HG03442 (cell line): ENCODE results near the gene KLF18.
"Not testable (repeated sequence)": the region's sequence is repeated elsewhere in the genome, so short reads cannot be mapped to it uniquely, and the experiment has no call there.

ENCODE experiments used
- ATAC-seq: cut with Tn5 transposase; IDR thresholded peaks from one replicate; pipeline ENCODE4 v1.9.1; 2021; ENCODE audit warnings: mild to moderate bottlenecking, moderate library complexity; ENCODE audit not compliant: unreplicated experiment

The KLF18 gene

DNA sequence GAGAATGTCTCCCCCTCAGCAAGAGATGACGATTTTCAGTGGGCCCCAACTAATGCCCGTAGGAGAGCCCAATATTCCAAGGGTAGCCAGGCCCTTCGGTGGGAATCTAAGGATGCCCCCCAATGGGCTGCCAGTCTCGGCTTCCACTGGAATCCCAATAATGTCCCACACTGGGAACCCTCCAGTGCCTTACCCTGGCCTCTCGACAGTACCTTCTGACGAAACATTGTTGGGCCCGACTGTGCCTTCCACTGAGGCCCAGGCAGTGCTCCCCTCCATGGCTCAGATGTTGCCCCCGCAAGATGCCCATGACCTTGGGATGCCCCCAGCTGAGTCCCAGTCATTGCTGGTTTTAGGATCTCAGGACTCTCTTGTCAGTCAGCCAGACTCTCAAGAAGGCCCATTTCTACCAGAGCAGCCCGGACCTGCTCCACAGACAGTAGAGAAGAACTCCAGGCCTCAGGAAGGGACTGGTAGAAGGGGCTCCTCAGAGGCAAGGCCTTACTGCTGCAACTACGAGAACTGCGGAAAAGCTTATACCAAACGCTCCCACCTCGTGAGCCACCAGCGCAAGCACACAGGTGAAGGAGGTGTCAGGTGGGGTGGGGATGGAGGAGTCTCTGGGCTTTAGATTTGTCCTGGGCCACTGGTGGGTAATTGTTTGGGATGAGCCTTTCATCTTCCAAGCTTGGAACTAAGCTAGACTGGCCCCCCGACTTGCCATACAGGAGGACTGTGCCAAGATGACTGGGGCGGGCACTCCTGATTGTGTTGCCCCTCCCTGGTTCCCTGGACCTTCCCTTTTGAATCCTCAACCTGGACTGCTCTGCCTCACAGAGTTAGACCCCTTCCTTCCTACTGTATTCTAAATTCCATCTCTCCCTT is 11.6 kb downstream of the KLF18 start:
- no peak for ATAC-seq

DNA sequence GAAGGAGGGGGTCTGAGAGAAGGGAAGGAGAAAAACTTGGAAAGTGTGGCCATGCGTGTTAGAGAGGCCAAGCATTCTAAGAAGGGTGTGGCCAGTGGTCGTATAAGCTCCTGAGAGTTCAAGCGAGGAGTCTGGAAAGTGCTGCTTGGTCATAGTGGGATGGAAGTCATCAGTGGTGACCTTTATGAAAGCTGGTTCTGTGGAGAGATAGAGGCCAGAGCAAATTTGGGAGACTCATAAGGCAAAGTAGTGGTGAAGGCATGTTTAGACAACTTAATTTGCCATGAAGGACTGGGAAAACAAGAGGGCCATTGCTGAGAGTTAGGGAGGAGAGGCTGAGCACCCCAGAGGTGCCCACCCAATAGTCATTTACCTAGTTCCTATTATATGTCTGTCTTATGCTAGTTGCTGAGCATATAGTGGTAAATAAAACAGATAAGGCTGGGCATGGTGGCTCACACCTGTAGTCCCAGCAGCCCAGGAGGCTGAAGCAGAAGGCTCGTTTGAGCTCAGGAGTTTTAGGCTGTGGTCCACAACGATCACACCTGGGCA is 21.0 kb downstream of the KLF18 start:
- ATAC-seq: no peak

DNA sequence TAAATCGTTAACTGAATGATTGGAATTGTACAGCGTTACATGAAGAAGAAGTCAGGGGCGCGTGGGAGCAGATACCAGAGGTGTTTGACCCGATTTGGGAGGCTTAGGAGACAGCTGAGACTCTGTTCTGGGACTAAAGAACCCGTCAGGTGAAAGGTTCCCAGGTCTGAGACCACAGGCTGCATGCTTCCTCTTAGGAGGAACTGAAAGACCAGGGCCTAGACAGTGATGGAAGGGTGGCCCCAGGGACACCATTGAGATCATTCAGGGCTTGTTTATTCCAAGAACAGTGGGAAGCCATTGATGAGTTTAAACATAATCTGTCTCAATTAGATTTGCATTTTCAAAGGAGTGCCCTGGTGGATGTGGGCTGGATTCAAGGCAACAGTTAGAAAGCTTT is 21.9 kb downstream of the KLF18 start:
- ATAC-seq: no peak

DNA sequence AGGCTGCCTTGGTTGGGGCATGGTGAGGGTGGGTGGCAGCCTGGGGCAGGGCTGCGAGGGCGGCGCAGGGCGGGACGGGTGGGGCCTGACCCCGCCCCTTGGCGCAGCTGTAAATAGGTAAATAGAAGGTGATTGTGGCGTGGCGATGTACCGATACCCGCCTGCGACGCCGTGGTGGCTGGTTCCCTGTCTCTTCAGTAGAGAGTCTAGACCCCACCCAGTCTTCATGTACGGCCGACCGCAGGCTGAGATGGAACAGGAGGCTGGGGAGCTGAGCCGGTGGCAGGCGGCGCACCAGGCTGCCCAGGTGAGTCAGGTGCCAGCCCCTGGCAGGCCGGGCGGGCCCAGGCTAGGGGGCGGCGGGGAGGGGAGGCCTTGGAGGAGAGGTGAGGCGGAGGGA is 22.7 kb downstream of the KLF18 start, which contains the start of gene KLF17:
KLF17 (plus strand) TSS at position 140 of the 400 bp plus-strand sequence; CDS start at position 227, 87 bp downstream.
- no peak for ATAC-seq

DNA sequence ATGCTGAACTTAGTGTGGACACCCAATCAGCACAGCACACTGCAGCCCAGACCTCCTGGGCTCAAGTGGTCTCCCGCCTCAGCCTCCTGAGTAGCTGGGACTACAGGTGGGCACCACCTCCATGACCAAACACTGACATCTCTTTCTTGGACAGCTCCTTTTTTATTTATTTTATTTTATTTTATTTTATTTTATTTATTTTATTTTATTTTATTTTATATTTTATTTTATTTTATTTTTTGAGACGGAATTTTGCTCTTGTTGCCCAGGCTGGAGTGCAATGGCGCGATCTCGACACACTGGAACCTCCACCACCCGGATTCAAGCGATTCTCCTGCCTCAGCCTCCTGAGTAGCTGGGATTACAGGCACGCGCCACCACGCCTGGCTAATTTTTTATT is 24.2 kb downstream of the KLF18 start:
- ATAC-seq: not testable (repeated sequence)

DNA sequence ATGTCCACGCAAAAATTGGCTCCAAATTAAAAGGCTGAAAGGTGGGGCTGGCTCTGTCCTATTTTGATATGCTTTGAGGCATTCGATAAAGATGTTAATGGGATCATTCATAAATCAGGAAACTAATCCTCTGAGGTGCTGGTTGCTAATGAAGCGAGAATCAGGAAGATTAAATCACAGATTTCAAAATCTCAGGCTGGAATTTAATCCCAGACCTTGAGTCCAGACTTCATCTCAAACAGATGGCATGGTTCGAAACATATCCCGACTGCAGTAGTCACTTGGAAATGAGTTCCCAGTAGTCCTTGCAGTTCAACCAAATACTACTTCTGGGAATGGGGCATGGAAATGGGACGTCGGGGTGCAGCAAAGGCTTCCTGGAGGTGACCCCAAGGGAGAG is 27.3 kb downstream of the KLF18 start:
- ATAC-seq: no peak

DNA sequence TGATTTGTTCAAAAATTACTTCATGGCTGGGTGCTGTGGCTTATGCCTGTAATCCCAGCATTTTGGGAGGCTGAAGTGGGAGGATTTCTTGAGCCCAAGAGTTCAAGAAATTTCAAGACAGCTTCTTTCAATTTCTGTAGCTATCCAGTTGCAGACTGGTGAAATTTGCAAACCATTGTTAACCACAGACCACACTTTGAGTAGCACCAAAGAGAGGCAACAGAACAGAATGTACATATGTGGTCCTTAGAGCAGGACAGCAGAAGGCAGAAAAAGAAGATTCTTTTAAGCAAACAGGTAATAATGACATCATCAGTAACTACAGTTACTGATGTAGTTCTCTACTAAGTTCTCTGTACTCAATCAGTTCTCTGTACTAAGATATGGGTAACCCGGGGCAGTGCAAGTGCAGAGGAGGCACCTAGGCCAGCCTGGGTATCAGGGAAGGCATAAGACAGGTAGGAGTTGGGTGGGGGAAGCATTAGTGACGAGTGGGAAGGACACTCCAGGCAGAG is 28.3 kb downstream of the KLF18 start:
- ATAC-seq: no peak

DNA sequence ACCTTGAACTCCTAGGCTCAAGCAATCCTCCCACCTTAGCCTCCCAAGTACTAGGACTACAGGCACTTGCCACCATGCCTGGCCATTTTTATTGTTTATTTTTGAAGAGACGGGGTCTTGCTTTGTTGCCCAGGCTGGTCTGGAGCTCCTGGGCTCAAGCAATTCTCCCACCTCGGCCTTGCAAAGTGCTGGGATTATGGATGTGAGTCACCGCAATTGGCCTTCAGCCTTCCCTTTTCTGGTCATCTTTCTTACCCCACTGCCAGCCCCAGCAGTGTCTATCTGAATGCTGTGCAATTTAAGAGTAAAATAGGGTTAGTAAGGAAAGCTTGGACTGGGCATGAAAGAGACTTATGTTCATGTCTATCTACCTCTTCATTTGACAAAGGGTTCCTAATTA is 28.9 kb downstream of the KLF18 start:
- ATAC-seq: no peak

DNA sequence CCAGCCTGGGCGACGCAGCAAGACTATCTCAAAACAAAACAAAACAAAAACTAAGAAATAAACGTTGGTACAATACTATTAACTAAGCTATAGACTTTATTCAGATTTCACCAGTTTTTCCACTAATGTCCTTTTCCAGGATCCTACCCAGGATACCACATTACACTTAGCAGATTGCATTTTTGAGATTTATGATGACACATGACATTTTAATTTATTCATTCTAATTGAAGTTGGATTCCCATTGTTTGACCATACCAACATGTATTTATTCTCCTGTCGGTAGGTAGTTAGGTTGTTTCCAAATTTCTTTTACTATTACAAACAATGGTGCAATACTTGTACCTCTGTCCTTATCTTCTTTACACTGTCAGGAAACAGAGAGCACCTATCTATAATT is 29.6 kb downstream of the KLF18 start:
- ATAC-seq: no peak

DNA sequence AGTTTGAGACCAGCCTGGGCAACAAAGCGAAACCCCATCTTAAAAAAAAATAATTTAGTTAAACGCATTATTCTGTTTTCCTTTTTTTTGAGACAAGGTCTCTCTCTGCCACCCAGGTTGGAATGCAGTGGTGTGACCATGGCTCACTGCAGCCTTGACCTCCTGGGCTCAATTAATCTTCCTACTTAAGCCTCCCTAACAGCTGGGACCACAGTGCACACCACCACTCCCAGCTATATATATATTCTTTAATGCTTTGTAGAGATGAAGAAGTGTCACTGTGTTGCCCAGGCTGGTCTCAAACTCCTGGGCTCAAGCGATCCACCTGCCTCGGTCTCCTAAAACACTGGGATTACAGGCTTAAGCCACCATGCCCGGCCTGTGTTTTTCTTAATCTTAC is 30.5 kb downstream of the KLF18 start:
- ATAC-seq: no peak

DNA sequence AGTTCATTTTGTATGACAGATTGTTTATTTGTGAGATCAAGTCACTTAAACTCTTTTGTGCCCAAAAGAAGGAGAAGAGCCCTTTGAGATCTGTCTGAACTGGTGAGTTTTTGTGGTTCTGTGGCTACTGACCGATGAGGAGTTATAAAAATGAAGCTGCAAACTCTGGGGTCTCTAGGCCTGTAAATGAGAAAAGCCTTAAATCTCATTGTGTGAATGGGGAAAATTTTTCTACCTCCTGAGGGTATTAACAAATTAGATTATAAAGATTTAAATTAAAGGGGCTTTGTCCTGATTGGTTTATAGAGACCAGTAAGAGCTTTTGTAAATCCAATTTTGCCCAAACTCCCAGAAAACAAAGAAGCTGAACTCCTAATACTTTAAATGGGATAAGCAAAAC is 32.5 kb downstream of the KLF18 start:
- no peak for ATAC-seq

DNA sequence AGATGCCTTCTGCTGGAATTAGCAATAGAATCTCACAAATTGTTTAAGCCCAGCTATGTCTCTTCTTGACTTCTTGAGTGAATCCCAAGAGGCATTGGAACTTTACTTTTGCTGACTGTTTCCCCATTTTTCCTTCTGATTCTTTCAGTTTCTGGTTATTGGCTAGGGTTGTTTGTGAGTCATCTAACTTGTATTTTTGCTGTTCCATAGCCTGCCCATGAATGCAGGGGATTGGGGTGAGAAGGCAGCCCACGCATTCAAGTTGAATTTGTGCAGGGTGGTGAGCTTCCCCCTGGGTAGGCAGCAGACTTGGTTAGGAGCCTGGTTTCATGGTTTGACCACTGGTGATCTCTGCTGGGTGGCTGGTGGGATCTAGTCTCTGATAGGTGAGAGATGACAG is 33.2 kb downstream of the KLF18 start:
- ATAC-seq: no peak

DNA sequence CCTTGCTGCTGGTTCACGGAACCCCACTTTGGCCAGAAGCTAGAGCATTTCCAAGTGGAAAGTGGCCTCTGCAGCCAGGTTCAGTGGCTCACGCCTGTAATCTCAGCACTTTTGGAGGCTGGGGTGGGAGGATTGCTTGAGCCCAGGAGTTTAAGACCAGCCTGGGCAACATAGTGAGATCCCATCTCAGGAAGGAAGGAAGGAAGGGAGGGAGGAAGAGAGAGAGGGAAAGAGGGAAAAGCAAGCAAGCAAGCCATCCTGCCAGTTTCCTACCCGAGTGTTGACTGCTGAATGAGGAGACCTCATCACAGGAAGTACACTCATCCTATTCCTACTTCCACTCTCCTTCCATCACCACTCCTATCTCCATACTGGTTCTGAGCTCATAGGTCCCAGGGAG is 35.6 kb downstream of the KLF18 start:
- ATAC-seq: no peak

DNA sequence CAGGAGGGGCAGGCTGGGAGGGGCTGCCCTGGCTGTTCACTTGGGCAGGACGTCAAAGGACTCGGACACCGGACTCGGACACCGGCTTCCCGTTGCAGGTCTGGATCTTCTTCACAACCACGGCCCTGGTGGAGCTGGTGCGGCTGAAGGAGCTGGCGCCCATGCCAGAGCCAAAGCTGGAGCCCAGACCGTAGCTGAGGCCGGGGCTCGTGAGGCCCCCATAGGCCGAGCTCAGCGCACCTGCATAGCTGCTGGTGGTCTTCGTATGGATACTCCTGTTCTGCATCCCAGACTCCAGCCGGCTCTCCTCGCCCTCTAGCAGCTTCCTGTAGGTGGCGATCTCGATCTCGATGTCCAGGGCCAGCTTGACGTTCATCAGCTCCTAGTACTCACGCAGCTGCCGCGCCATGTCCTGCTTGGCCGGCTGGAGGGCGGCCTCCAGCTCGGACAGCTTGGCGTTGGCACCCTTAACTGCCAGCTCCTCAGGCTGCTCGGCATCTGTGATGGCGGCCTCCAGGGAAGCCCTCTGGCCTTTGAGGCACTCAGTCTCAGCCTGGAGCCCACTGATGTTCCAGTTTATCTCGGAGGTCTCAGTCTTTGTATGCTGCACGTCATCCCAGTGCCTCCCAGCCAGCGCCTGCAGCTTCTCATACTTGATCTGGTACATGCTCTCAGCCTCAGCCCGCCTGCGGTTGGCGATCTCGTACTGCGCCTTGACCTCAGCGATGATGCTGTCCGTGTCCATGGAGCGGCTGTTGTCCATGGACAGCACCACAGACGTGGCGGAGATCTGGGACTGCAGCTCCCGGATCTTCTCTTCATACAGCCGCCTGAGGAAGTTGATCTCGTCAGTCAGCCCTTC is 37.9 kb downstream of the KLF18 start:
- ATAC-seq: no peak

DNA sequence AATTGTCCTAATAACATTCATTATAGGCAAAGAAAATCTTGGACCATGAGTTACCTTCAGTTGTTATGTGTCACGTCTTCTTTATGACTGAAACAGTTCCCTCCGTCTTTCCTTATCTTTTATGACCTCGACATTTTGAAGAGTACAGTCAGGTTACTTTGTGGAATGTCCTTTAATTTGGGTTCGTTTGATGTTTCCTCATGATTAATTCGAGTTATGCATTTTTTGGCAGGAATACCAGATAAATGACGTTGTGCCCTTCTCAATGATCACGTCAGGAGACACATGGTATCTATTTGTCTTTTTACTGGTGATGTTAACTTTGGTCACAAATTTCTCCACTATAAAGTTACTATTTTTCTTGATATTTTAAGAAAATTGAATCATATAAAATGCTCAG is 40.1 kb downstream of the KLF18 start:
- ATAC-seq: no peak

DNA sequence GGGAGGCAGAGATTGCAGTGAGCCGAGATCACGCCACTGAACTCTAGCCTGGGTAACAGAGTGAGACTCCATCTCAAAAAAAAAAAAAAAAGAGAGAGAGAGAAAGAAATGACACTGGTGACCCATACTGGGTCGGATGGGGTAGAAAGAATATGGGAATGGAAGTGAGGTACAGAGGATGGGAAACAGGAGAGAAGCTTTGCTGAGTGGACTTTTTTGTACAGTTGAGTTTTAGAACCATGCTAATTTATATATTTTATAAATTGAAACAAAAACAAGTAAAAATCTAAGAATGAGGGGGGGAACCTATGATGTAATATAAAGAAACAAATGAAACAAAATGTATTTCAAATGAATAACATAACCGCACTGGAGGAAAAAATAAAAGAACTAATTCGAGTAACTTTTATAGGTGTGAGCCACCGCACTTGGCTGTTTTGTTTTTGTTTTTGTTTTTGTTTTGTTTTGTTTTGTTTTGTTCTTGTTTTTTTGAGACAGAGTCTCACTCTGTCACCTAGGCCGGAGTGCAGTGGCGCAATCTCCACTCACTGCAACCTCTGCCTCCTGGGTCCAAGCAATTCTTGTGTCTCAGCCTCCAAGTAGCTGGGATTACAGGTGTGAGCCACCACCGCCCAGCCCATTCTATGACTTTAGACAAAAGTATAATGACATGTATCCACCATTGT is 41.1 kb downstream of the KLF18 start:
- ATAC-seq: no peak

DNA sequence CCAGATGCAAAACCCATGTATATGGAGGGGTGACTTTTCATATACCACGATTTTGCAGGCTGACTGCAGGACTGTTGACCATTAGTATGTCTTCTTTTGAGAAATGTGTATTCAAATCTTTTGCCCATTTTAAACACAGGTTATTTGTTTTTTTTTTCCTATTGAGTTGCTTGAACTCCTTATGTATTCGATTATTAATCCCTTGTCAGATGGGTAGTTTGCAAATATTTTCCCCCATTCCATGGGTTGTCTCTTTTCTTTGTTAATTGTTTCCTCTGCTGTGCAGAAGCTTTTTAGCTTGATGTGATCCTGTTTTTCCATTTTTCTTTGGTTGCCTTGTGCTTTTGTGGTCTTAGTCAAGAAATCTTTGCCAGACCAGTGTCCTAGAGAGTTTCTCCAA is 47.4 kb downstream of the KLF18 start:
- ATAC-seq: no peak

DNA sequence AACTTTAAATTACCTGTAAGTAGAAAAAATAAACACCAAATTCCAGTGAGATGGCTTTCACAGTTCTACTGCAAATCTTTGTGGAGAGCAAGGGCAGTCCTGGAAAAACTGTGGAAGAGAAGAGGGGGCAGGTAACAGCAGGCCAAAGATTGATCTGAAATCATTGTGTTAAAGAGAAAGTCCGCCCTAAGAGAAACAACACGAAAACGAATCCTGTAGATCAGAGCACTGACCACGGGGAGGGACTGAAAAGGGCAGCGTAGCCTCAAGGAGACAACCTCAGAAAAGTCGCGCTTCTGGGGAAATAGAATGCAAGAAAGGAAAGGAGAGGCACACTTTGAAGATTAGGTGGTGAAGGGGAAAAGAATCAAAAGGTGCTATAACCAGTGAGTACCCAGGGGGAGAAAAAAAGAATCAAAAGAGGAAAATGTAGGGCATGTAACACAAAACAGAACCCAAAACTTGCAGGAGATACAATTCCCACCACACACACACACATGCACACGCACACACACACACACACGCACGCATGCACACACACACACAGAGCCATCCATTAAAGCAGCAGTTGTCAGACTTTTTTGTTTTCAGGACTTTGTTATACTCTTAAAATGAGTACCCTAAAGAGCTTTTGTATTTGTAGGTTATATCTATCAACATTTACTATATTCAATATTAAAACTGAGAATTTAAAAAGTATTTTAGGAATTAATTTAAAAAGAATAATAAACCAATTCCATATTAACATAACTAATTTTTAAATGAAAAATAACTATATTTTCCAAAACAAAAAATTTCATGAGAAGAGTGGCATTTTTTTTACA is 50.8 kb downstream of the KLF18 start:
- ATAC-seq: no peak

DNA sequence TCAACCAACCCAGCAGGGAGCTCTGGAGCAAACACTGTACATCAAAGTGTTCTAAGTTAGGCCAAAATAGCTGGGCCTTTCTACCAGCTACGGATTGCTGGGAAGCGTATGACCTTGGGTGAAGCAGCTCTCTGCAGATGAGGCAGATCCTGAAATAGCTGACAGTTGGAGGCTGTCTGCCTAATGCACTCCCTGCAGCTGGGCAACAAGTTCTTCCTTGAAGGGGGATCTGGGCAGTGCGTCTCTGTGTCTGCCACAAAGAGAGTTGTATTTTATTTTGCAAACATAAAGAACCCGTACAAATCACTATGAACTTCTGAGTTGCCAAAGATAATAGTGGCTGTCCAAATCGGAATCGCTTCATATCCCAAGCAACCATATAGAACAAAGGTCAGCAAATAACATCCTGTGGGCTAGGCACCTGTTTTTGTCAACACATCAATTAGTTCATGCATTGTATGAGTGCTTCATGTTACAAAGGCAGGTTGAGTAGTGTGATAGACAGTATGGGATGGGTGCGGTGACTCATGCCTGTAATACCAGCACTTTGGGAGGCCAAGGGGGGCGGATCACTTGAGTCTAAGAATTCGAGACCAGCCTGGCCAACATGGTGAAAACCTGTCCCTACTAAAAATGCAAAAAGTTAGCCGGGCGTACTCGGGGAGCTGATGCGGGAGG is 51.9 kb downstream of the KLF18 start:
- ATAC-seq: no peak
